Liver (tissue), 9 donors: Measurements from ENCODE around the gene TMEM31. TPM values are rescaled to one million over a fixed set of nuclear protein-coding genes. Genes with fewer than 3 reads are reported as not detected.

Experiments used
- DNase-seq: peaks from one replicate; pipeline ENCODE4 v3.0.0-alpha.2; 2017; ENCODE audit warnings: low spot score
- H3K27ac ChIP-seq, 2 donors: one replicate each; pipeline ENCODE4 v1.7.0; 2013; ENCODE audit warnings: inconsistent platforms in 2 of 2, low read length in 2 of 2, control low read depth in 1 of 2, low read depth in 1 of 2, mild to moderate bottlenecking in 1 of 2
- H3K27me3 ChIP-seq, 4 donors: one replicate each; pipeline versions ENCODE4 v1.6.1 to v1.7.0; 2013; ENCODE audit warnings: low read length in 3 of 4, inconsistent platforms in 1 of 4, mild to moderate bottlenecking in 1 of 4, moderate library complexity in 1 of 4; ENCODE audit not compliant: control insufficient read depth in 4 of 4, insufficient read depth in 4 of 4
- H3K36me3 ChIP-seq, 4 donors: one replicate each; pipeline versions ENCODE4 v1.6.1 to v1.7.0; 2013; ENCODE audit warnings: low read length in 3 of 4, mild to moderate bottlenecking in 3 of 4, low read depth in 1 of 4, moderate library complexity in 1 of 4; ENCODE audit not compliant: control insufficient read depth in 4 of 4, insufficient read depth in 3 of 4
- H3K4me1 ChIP-seq, 4 donors: one replicate each; pipeline versions ENCODE4 v1.6.1 to v1.7.0; 2013; ENCODE audit warnings: low read length in 3 of 4, mild to moderate bottlenecking in 3 of 4, moderate library complexity in 1 of 4; ENCODE audit not compliant: control insufficient read depth in 4 of 4, insufficient read depth in 4 of 4
- H3K4me3 ChIP-seq, 3 donors: one replicate each; pipeline versions ENCODE4 v1.6.1 to v1.7.0; 2013; ENCODE audit warnings: low read length in 3 of 3, control low read depth in 1 of 3, low read depth in 1 of 3, mild to moderate bottlenecking in 1 of 3
- H3K9ac ChIP-seq, 2 donors: one replicate each; pipeline ENCODE4 v1.7.0; 2013; ENCODE audit warnings: low read length in 2 of 2, mild to moderate bottlenecking in 2 of 2, moderate library complexity in 2 of 2, control low read depth in 1 of 2, low read depth in 1 of 2
- H3K9me3 ChIP-seq, 4 donors: one replicate each; pipeline versions ENCODE4 v1.6.1 to v1.7.0; 2013; ENCODE audit warnings: low read length in 3 of 4; ENCODE audit not compliant: control insufficient read depth in 4 of 4
- ATF3 ChIP-seq: IDR thresholded peaks from 2 replicates; pipeline ENCODE4 v1.6.1; 2016; ENCODE audit warnings: antibody characterized with exemption
- CTCF ChIP-seq: fragments of 150-350 bp; IDR thresholded peaks from 2 replicates; pipeline ENCODE4 v1.5.1; 2017; ENCODE audit warnings: improper control_type of control experiment, low read depth, low read length; ENCODE audit not compliant: missing input control
- EGR1 ChIP-seq, 2 donors: IDR thresholded peaks; 2 replicates each; pipeline ENCODE4 v1.6.1; 2016 to 2018; ENCODE audit warnings: antibody characterized with exemption in 2 of 2, low read depth in 2 of 2
- FOXA1 ChIP-seq: IDR thresholded peaks from 2 replicates; pipeline ENCODE4 v1.6.1; 2016; ENCODE audit warnings: antibody characterized with exemption
- FOXA2 ChIP-seq: IDR thresholded peaks from 2 replicates; pipeline ENCODE4 v1.6.1; 2016; ENCODE audit warnings: antibody characterized with exemption
- GABPA ChIP-seq, 2 donors: IDR thresholded peaks in 1 of 2; conservative IDR thresholded peaks in 1 of 2; 2 replicates each; pipeline ENCODE4 v1.6.1; 2016; ENCODE audit warnings: antibody characterized with exemption in 2 of 2, mild to moderate bottlenecking in 1 of 2, moderate library complexity in 1 of 2
- HNF4A ChIP-seq, 2 donors: conservative IDR thresholded peaks; 2 replicates each; pipeline ENCODE4 v1.6.1; 2016; ENCODE audit warnings: antibody characterized with exemption in 2 of 2, mild to moderate bottlenecking in 2 of 2
- HNF4G ChIP-seq: IDR thresholded peaks from 2 replicates; pipeline ENCODE4 v1.6.1; 2016; ENCODE audit warnings: antibody characterized with exemption
- JUND ChIP-seq, 2 donors: IDR thresholded peaks; 2 replicates each; pipeline ENCODE4 v1.6.1; 2016; ENCODE audit warnings: antibody characterized with exemption in 2 of 2
- NR2F2 ChIP-seq: IDR thresholded peaks from 2 replicates; pipeline ENCODE4 v1.6.1; 2016; ENCODE audit warnings: antibody characterized with exemption
- RAD21 ChIP-seq, 2 donors: IDR thresholded peaks; 2 replicates each; pipeline ENCODE4 v1.6.1; 2016; ENCODE audit warnings: antibody characterized with exemption in 2 of 2, mild to moderate bottlenecking in 2 of 2
- REST ChIP-seq: IDR thresholded peaks from 2 replicates; pipeline ENCODE4 v1.6.1; 2016; ENCODE audit warnings: antibody characterized with exemption, mild to moderate bottlenecking
- RXRA ChIP-seq, 2 donors: IDR thresholded peaks; 2 replicates each; pipeline ENCODE4 v1.6.1; 2017 to 2018; ENCODE audit warnings: antibody characterized with exemption in 2 of 2, mild to moderate bottlenecking in 1 of 2
- SP1 ChIP-seq: IDR thresholded peaks from 2 replicates; pipeline ENCODE4 v1.6.1; 2018; ENCODE audit warnings: antibody characterized with exemption, mild to moderate bottlenecking
- TAF1 ChIP-seq: conservative IDR thresholded peaks from 2 replicates; pipeline ENCODE4 v1.6.1; 2016; ENCODE audit warnings: antibody characterized with exemption, mild to moderate bottlenecking
- YY1 ChIP-seq: IDR thresholded peaks from 2 replicates; pipeline ENCODE4 v1.6.1; 2016; ENCODE audit warnings: antibody characterized with exemption, mild to moderate bottlenecking
- ZBTB33 ChIP-seq: IDR thresholded peaks from 2 replicates; pipeline ENCODE4 v1.6.1; 2016; ENCODE audit warnings: antibody characterized with exemption
- WGBS: extraction: QIAGEN DNeasy Blood & Tissue Kit; methylation state at CpG from one replicate; pipeline ENCODE4 v1.1.7; 2013; 5-methylcytosine and 5-hydroxymethylcytosine counted together
- polyA plus RNA-seq, 2 donors: library from polyadenylated mRNA; stranded (reverse) in 1 of 2; unstranded in 1 of 2; fragments of 200-250 nt in 1 of 2; fragments of >200 nt in 1 of 2; fragmentation: Nextera tagmentation in 1 of 2; extraction: Ambion mirVana in 1 of 2; gene quantifications; one replicate each; pipeline versions ENCODE4 v1.2.1 to v1.2.3, GENCODE V29; 2013 to 2015
- total RNA-seq, 2 donors: library from RNA; depleted of rRNA; stranded (reverse); fragments of >200 nt; gene quantifications; one replicate each; pipeline ENCODE4 v1.2.3, GENCODE V29; 2014
- donor health status: healthy.
- donor health status: healthy.
- donor health status: healthy.
- donor health status: healthy.
- donor health status: healthy.

TMEM31 gene
- not detected for total RNA-seq
- polyA plus RNA-seq: not detected

GRCh38 chrX:103710609-103711008 lies at the start of gene TMEM31:
Gene TMEM31, plus strand, starts transcription at chrX:103710909. Its CDS starts 1,350 bp downstream, at chrX:103712259.
- no peaks in the 10 kb centered on the region for H3K4me1 ChIP-seq
- no peak within 1 kb of the TSS for H3K4me3 ChIP-seq
- 91% methylated on average over 5 of the region's 5 CpGs for WGBS
- H3K27me3 ChIP-seq: no peaks in the 10 kb centered on the region
- no peak within 1 kb of the TSS for H3K27ac ChIP-seq
- no peak within 1 kb of the TSS for H3K9ac ChIP-seq
- no peaks in the 10 kb centered on the region for H3K9me3 ChIP-seq
- TF ChIP-seq HNF4G (no peak), FOXA2 (no peak), JUND (IDR thresholded peaks at IDR 0.05) (no peak), FOXA1 (no peak), EGR1 (IDR thresholded peaks at IDR 0.05; ENCODE audit: low read depth in 2 of 2) (no peak), NR2F2 (no peak), ATF3 (no peak), HNF4A (conservative IDR thresholded peaks at IDR 0.05) (no peak)
- H3K36me3 ChIP-seq: no peaks in the 10 kb centered on the region
- no peak for DNase-seq

GRCh38 chrX:103663981-103664762 lies 46.5 kb upstream of the TMEM31 start:
- no peak overlapping the region for H3K9ac ChIP-seq
- H3K9me3 ChIP-seq: no peaks in the 10 kb centered on the region
- DNase-seq: no peak
- WGBS: 25% methylated on average over 23 of the region's 23 CpGs
- H3K4me3 ChIP-seq: no peak overlapping the region
- TF ChIP-seq ZBTB33 (no peak), HNF4G (no peak), EGR1 (IDR thresholded peaks at IDR 0.05; ENCODE audit: low read depth in 2 of 2) (no peak), ATF3 (no peak), CTCF (no peak), REST (no peak), TAF1 (no peak), SP1 (no peak), GABPA (IDR thresholded peaks at IDR 0.05 in 1 of 2, conservative IDR thresholded peaks at IDR 0.05 in 1 of 2) (no peak), HNF4A (conservative IDR thresholded peaks at IDR 0.05) (no peak), FOXA2 (no peak), NR2F2 (no peak), JUND (IDR thresholded peaks at IDR 0.05) (no peak), YY1 (no peak), FOXA1 (no peak), RXRA (IDR thresholded peaks at IDR 0.05) (no peak), RAD21 (IDR thresholded peaks at IDR 0.05) (no peak)
- H3K27me3 ChIP-seq: peaks cover 0 to 2% (median 0%) of the 10 kb centered on the region in 4 donors
- no peaks in the 10 kb centered on the region for H3K4me1 ChIP-seq
- H3K27ac ChIP-seq: no peak overlapping the region
- no peaks in the 10 kb centered on the region for H3K36me3 ChIP-seq
